H9 (cell line): Measurements from ENCODE around the gene RIC1. TPM values are rescaled to one million over a fixed set of nuclear protein-coding genes. Genes with fewer than 3 reads are reported as not detected.

Experiments used
- DNase-seq: peaks from one replicate; pipeline ENCODE4 v3.0.0-alpha.2; 2017
- H2AFZ ChIP-seq: one replicate; pipeline ENCODE4 v1.6.1; 2013; ENCODE audit warnings: mild to moderate bottlenecking, low read length, control low read depth, moderate library complexity
- H2AK5ac ChIP-seq: 2 replicates; pipeline ENCODE4 v1.6.1; 2013; ENCODE audit warnings: low read length, control low read depth, mixed read lengths; ENCODE audit not compliant: insufficient read length
- H2BK120ac ChIP-seq: one replicate; pipeline ENCODE4 v1.6.1; 2013; ENCODE audit warnings: low read depth, mild to moderate bottlenecking, low read length, control low read depth, inconsistent platforms; ENCODE audit not compliant: poor library complexity, severe bottlenecking
- H2BK12ac ChIP-seq: 2 replicates; pipeline ENCODE4 v1.6.1; 2013; ENCODE audit warnings: low read length, control low read depth, mixed read lengths, low read depth; ENCODE audit not compliant: insufficient read length
- H2BK15ac ChIP-seq: 2 replicates; pipeline ENCODE4 v1.6.1; 2013; ENCODE audit warnings: low read depth, low read length, control low read depth
- H2BK20ac ChIP-seq: one replicate; pipeline ENCODE4 v1.6.1; 2013; ENCODE audit warnings: low read depth, mild to moderate bottlenecking, low read length, control low read depth, inconsistent platforms; ENCODE audit not compliant: poor library complexity, severe bottlenecking
- H2BK5ac ChIP-seq: 2 replicates; pipeline ENCODE4 v1.6.1; 2013; ENCODE audit warnings: low read length, control low read depth, mixed read lengths; ENCODE audit not compliant: insufficient read length
- H3K14ac ChIP-seq: 2 replicates; pipeline ENCODE4 v1.6.1; 2013; ENCODE audit warnings: low read length, control low read depth; ENCODE audit not compliant: insufficient read depth
- H3K18ac ChIP-seq: 2 replicates; pipeline ENCODE4 v1.6.1; 2013; ENCODE audit warnings: low read depth, mild to moderate bottlenecking, mixed read lengths, low read length, control low read depth; ENCODE audit not compliant: insufficient read length
- H3K23ac ChIP-seq: 2 replicates; pipeline ENCODE4 v1.6.1; 2013; ENCODE audit warnings: low read length, control low read depth, mixed read lengths, low read depth; ENCODE audit not compliant: insufficient read length
- H3K23me2 ChIP-seq: 2 replicates; pipeline ENCODE4 v1.6.1; 2013; ENCODE audit warnings: low read depth, mild to moderate bottlenecking, mixed read lengths, low read length, control low read depth; ENCODE audit not compliant: insufficient read length, poor library complexity, severe bottlenecking
- H3K27ac ChIP-seq: 2 replicates; pipeline ENCODE4 v1.5.1; 2013; ENCODE audit warnings: low read length, control low read depth, mixed read lengths, low read depth; ENCODE audit not compliant: insufficient read length
- H3K27me3 ChIP-seq: 2 replicates; pipeline ENCODE4 v1.6.1; 2013; ENCODE audit warnings: low read length, control low read depth, inconsistent platforms; ENCODE audit not compliant: insufficient read depth
- H3K4ac ChIP-seq: 2 replicates; pipeline ENCODE4 v1.6.1; 2013; ENCODE audit warnings: low read depth, mild to moderate bottlenecking, control low read depth, inconsistent platforms, low read length, moderate library complexity
- H3K4me1 ChIP-seq: 2 replicates; pipeline ENCODE4 v1.6.1; 2013; ENCODE audit warnings: low read length, control low read depth, inconsistent platforms; ENCODE audit not compliant: insufficient read depth
- H3K4me2 ChIP-seq: 2 replicates; pipeline ENCODE4 v1.6.1; 2013; ENCODE audit warnings: low read length, control low read depth, mixed read lengths; ENCODE audit not compliant: insufficient read length, insufficient read depth
- H3K56ac ChIP-seq: 2 replicates; pipeline ENCODE4 v1.6.1; 2013; ENCODE audit warnings: low read depth, mild to moderate bottlenecking, mixed read lengths, low read length, control low read depth; ENCODE audit not compliant: insufficient read length
- H3K79me1 ChIP-seq: 2 replicates; pipeline ENCODE4 v1.6.1; 2013; ENCODE audit warnings: low read depth, mild to moderate bottlenecking, moderate library complexity, low read length, control low read depth, inconsistent platforms; ENCODE audit not compliant: insufficient read depth, poor library complexity, severe bottlenecking
- H3K79me2 ChIP-seq: 2 replicates; pipeline ENCODE4 v1.6.1; 2013; ENCODE audit warnings: low read length, control low read depth, inconsistent platforms; ENCODE audit not compliant: insufficient read depth
- H3K9ac ChIP-seq: 2 replicates; pipeline ENCODE4 v1.6.1; 2013; ENCODE audit warnings: low read length, control low read depth, mixed read lengths; ENCODE audit not compliant: insufficient read length; ENCODE audit errors: extremely low read depth
- H3K9me3 ChIP-seq: one replicate; pipeline ENCODE4 v1.6.1; 2013; ENCODE audit warnings: low read depth, low read length, inconsistent platforms; ENCODE audit not compliant: control insufficient read depth
- H3T11ph ChIP-seq: one replicate; pipeline ENCODE4 v1.6.1; 2013; ENCODE audit warnings: mild to moderate bottlenecking, low read length, control low read depth, inconsistent platforms
- H4K20me1 ChIP-seq: one replicate; pipeline ENCODE4 v1.6.1; 2013; ENCODE audit not compliant: control insufficient read depth, insufficient read length, insufficient read depth
- H4K5ac ChIP-seq: 2 replicates; pipeline ENCODE4 v1.6.1; 2013; ENCODE audit warnings: low read depth, mild to moderate bottlenecking, mixed read lengths, low read length, control low read depth; ENCODE audit not compliant: insufficient read length
- H4K8ac ChIP-seq: replicated peaks from 2 replicates; pipeline ENCODE4 v1.6.1; 2013; ENCODE audit warnings: low read length, control low read depth, mixed read lengths, low read depth; ENCODE audit not compliant: insufficient read length
- H4K91ac ChIP-seq: 2 replicates; pipeline ENCODE4 v1.6.1; 2013; ENCODE audit warnings: low read depth, mild to moderate bottlenecking, moderate library complexity, mixed read lengths, low read length, control low read depth; ENCODE audit not compliant: insufficient read length
- H3K27ac Mint-ChIP-seq, 3 experiments: 2 replicates in 2 of 3; 3 replicates in 1 of 3; pipeline ENCODE4 v1.8.0; 2020 to 2021; ENCODE audit warnings: mixed read lengths in 3 of 3, mild to moderate bottlenecking in 1 of 3, moderate library complexity in 1 of 3
- H3K27me3 Mint-ChIP-seq: 2 replicates; pipeline ENCODE4 v1.8.0; 2021; ENCODE audit warnings: low read depth, mild to moderate bottlenecking, moderate library complexity, mixed read lengths
- H3K36me3 Mint-ChIP-seq, 3 experiments: 2 replicates in 2 of 3; 3 replicates in 1 of 3; pipeline ENCODE4 v1.8.0; 2020 to 2021; ENCODE audit warnings: low read depth in 3 of 3, mixed read lengths in 3 of 3; ENCODE audit not compliant: insufficient read depth in 1 of 3
- H3K4me1 Mint-ChIP-seq, 2 experiments: 2 replicates each; pipeline ENCODE4 v1.8.0; 2020; ENCODE audit warnings: mixed read lengths in 2 of 2
- H3K4me3 Mint-ChIP-seq, 2 experiments: 2 replicates in 1 of 2; 3 replicates in 1 of 2; pipeline ENCODE4 v1.8.0; 2020 to 2021; ENCODE audit warnings: mild to moderate bottlenecking in 2 of 2, mixed read lengths in 2 of 2, moderate library complexity in 1 of 2
- H3K9me3 Mint-ChIP-seq, 2 experiments: 2 replicates in 1 of 2; 3 replicates in 1 of 2; pipeline ENCODE4 v1.8.0; 2020; ENCODE audit warnings: mild to moderate bottlenecking in 2 of 2, mixed read lengths in 2 of 2, moderate library complexity in 1 of 2
- WGBS: extraction: QIAGEN DNeasy Blood & Tissue Kit; methylation state at CpG from one replicate; pipeline ENCODE4 v1.1.7; 2013; ENCODE audit warnings: missing lambda C conversion rate, low lambda C conversion rate, mixed read lengths; ENCODE audit not compliant: insufficient read length; ENCODE audit errors: extremely low coverage; 5-methylcytosine and 5-hydroxymethylcytosine counted together
- total RNA-seq: library from RNA; stranded (reverse); gene quantifications from 2 replicates; pipeline ENCODE4 v1.2.1, GENCODE V29; 2021
- TF ChIP-seq, protein P1 (sequence below): fragments of 200-600 bp; sonication (generic); conservative IDR thresholded peaks from 3 replicates; pipeline ENCODE4 v1.8.0; 2021; ENCODE audit warnings: antibody characterized with exemption, mild to moderate bottlenecking

RIC1 gene
- total RNA-seq, 1 experiment from 2014 or later, result 13.7 TPM

DNA sequence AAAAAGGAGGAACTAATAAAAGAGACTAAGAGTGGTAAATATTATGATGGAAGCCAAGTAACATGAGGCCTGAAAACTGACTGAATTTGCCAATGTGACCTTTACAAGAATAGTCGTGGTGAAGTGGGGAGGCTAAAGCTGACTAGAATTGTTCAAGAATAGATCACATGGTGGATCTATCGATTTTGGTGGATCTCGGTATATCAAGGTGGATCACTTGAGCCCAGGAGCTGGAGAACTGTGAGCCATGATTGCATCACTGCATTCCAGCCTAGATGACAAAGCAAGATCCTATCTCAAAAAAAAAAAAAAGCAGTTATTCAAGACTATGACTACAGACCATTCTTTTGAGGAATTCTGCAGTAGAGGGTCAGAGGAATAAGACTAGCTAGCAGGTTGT is 189.0 kb downstream of the RIC1 start:
- no peak overlapping the region for H2BK12ac ChIP-seq
- no peak overlapping the region for H4K8ac ChIP-seq
- H3K27me3 Mint-ChIP-seq, result no peaks in the 10 kb centered on the region
- H3K9ac ChIP-seq, result no peak overlapping the region
- no peak for DNase-seq
- no CpG with 5 or more reads among the region's 3 CpGs for WGBS
- no peak overlapping the region for H3T11ph ChIP-seq
- no peak overlapping the region for H2BK5ac ChIP-seq
- no peaks in the 10 kb centered on the region for H4K20me1 ChIP-seq
- H3K14ac ChIP-seq, result no peak overlapping the region
- no peaks in the 10 kb centered on the region for H3K23me2 ChIP-seq
- H3K27ac ChIP-seq, result no peak overlapping the region
- H2BK120ac ChIP-seq, result no peak overlapping the region
- no peak overlapping the region for H3K23ac ChIP-seq
- H3K9me3 ChIP-seq, result no peaks in the 10 kb centered on the region
- no peaks in the 10 kb centered on the region for H3K79me1 ChIP-seq
- no peak overlapping the region for H3K4me2 ChIP-seq
- H3K18ac ChIP-seq, result no peak overlapping the region
- H3K4me3 Mint-ChIP-seq, result no peak overlapping the region
- no peak overlapping the region for H3K4ac ChIP-seq
- no peak overlapping the region for H2BK20ac ChIP-seq
- peak overlapping the region in 1 of 3 experiments; percentile 37; a peak in 3 of 7 replicates for H3K27ac Mint-ChIP-seq
- TF ChIP-seq, protein P1, sequence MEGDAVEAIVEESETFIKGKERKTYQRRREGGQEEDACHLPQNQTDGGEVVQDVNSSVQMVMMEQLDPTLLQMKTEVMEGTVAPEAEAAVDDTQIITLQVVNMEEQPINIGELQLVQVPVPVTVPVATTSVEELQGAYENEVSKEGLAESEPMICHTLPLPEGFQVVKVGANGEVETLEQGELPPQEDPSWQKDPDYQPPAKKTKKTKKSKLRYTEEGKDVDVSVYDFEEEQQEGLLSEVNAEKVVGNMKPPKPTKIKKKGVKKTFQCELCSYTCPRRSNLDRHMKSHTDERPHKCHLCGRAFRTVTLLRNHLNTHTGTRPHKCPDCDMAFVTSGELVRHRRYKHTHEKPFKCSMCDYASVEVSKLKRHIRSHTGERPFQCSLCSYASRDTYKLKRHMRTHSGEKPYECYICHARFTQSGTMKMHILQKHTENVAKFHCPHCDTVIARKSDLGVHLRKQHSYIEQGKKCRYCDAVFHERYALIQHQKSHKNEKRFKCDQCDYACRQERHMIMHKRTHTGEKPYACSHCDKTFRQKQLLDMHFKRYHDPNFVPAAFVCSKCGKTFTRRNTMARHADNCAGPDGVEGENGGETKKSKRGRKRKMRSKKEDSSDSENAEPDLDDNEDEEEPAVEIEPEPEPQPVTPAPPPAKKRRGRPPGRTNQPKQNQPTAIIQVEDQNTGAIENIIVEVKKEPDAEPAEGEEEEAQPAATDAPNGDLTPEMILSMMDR, result no peak
- no peaks in the 10 kb centered on the region for H3K4me1 Mint-ChIP-seq
- no peak overlapping the region for H2AK5ac ChIP-seq
- H3K9me3 Mint-ChIP-seq, result no peaks in the 10 kb centered on the region
- H2BK15ac ChIP-seq, result no peak overlapping the region
- no peak overlapping the region for H2AFZ ChIP-seq
- no peak overlapping the region for H4K5ac ChIP-seq
- peaks cover 4 to 17% (median 15%) of the 10 kb centered on the region in 3 experiments; a peak in 5 of 7 replicates for H3K36me3 Mint-ChIP-seq
- no peaks in the 10 kb centered on the region for H3K27me3 ChIP-seq
- no peaks in the 10 kb centered on the region for H3K79me2 ChIP-seq
- no peaks in the 10 kb centered on the region for H3K4me1 ChIP-seq
- H3K56ac ChIP-seq, result no peak overlapping the region
- no peak overlapping the region for H4K91ac ChIP-seq
